HG03135 (cell line): ENCODE results near the gene RASGRF2.
"Not testable (repeated sequence)": the region's sequence is repeated elsewhere in the genome, so short reads cannot be mapped to it uniquely, and the experiment has no call there.

Experiments used
- ATAC-seq: cut with Tn5 transposase; IDR thresholded peaks from one replicate; pipeline ENCODE4 v1.9.1; 2021; ENCODE audit warnings: mild to moderate bottlenecking, moderate library complexity; ENCODE audit not compliant: unreplicated experiment

RASGRF2 gene

DNA sequence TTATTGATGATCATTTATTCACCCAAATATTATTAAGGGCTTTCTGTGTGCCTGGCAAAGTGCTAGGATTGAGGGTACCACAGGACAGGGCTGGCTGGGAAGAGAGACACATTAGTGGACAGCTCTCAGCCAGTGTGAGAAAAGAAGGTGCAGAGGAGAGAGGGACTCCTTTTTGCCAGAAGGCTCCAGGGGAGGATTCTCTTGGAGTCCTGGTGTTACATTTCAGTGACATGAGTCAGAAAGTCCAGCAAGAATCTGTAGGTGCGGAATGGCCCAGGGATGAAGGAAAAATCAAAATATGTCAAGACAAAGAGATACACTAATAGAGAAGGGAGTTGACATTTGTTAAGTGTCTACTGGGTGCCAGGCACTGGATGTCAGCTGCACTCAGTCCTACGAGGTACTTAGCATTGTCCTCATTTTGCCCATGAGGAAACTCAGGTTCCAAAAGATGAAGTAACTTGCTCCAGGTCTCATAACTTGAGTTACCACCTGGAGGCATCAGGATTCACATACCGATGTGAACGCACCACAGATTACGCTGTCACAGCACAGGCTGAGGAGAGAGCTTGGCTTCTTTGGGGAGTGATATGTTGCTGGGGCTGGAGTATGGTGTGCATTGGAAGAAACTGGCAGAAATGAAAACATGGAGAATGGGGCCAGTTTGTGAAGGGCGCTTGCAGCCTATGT, 60.5 kb downstream of the RASGRF2 start:
- ATAC-seq, result no peak

DNA sequence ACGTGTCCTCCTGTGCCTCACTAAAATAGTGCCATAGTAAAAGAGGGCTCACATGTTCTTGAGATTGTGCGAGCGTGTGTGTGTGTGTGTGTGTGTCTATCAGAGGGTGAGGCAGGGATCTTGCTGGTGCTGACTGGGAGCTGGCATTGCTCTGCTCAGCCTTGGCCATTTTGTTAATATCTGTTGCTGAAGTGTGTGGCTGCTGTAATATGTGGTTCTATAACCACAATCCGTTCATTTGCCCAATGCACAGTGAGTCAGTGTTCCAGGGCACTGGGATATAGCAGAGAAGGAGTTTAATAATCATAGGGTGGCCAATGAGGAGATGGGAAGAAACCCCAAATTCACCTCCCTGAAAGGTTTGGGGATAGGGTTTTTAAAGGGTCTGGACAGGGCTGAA, 61.3 kb downstream of the RASGRF2 start:
- no peak for ATAC-seq

DNA sequence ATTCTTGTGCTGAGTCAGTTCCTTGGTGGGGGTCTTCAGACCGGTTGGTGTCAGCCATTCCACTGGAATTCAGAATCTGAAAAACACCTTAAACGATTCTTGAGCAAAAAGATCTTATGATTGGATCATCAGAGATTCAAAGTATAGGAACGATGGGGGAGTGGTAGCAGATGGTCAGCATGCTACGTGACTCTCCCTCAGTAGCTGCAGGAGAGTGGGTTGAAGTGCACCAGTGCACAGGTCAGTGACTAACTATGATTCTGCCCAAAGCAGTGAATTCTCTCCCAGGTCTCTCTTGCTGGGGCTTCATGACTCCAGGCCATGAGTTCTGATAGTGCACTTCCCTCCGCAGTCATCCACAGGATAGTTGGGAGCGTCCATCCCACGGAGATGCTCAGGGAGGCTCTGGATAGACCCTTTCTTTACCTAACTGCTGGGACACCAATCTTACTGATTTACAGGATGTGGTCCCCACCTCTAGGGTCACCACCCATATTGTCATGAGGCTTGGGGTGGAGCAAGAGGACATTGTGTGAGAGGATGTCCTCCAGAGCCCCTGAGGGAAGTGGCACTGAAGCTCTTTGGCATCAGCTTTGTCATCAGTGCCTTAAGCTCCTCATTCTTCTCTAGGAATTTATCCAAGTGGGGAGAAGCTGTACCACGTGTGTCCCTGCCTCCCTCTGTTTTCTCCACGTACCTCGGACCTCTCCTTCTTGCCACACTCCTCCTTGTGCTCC, 62.0 kb downstream of the RASGRF2 start:
- ATAC-seq, result no peak

DNA sequence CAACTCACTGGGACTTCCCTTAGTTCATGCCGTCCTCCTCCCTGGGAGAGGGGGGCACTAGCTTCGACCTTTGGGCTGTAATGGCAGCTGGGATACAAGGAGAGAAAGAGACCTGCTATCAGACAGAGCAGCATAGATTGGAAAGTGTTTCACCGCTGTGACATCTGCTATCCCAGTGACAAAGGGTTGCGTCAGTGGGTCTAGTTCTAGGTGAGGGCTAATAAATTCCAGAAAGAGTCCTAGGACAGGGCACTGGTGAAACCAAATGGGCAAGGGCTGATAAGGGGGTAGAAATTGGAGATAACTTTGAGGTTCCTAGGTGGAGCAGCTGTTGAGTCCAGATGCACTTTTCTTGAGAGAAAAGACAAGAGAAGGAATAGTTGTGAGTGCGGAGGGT, 62.5 kb downstream of the RASGRF2 start:
- no peak for ATAC-seq

DNA sequence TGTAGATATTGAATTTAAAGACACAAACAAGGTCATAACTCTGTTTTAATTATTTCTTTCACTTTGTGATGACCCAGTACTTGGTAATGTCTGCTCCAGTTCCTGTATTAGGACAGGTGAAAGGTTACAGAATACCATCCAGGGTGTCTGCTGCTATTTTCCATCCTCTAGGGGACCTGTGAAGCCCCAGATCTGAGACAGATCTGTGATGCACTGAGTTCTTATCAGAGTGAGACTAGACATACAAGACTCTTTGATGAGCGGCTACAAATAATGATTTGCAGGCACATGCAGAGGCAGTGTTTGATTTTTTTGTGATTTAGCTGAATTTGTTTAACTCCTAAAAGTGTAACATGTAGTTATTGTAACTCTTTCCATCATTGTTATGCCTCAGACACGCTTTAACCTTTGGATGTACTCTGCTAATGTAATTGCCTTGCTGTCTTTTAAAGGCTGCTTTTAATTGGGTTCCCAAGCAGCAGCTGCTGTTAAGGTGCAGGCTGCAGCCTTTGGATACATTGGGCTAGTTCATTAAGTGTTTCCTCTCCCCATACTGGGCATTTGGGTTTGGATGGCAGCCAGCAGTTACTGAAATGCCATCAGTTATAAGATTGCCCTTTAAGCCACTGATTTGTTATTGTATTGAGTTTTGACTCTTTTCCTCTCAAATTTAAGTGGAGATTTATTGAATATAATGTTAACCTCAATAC, 63.3 kb downstream of the RASGRF2 start:
- ATAC-seq, result no peak

DNA sequence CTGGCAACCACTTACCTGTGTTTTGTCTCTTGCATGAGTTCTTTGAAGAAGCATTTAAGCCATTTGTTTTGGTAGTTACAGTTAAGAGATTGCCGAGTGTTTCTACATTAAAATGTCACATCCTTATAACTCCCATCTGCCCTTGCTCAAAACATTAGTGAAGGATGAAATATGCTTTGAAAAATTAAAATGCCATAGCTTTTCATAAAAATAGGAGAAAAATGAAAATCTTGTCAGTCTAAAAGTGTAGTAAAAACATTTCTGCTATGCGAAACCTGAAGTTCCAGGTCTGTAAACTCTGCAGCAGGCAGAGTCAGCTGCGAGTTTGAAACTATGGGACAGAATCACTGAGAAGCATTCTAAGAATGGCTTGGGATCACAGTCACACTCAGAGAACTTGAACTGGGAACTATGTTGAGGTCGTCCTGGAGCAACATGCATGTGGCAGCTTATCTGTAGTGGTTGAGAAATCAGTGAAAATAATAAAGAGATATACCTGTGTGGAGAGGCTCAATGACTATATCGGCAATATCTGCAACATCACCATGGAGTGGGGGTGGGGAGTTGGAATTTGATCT, 67.4 kb downstream of the RASGRF2 start:
- ATAC-seq, result no peak

DNA sequence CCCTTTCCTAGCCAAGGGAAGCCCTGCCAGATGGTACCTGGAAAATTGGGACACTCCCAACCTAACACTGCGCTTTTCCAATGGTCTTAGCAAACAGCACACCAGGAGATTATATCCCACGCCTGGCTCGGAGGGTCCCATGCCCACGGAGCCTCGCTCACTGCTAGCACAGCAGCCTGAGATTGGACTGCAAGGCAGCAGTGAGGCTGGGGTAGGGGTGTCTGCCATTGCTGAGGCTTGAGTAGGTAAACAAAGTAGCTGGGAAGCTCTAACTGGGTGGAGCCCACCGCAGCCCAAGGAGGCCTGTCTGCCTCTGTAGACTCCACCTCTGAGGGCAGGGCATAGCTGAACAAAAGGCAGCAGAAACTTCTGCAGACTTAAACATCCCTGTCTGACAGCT, 68.7 kb downstream of the RASGRF2 start:
- ATAC-seq, result not testable (repeated sequence)

DNA sequence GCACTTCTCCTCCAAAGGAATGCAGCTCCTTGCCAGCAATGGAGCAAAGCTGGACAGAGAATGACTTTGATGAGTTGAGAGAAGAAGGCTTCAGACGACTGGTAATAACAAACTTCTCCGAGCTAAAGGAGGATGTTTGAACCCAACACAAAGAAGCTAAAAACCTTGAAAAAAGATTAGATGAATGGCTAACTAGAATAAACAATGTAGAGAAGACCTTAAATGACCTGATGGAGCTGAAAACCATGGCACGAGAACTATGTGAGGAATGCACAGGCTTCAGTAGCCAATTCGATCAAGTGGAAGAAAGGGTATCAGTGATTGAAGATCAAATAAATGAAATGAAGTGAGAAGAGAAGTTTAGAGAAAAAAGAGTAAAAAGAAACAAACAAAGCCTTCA, 69.6 kb downstream of the RASGRF2 start:
- ATAC-seq, result not testable (repeated sequence)

DNA sequence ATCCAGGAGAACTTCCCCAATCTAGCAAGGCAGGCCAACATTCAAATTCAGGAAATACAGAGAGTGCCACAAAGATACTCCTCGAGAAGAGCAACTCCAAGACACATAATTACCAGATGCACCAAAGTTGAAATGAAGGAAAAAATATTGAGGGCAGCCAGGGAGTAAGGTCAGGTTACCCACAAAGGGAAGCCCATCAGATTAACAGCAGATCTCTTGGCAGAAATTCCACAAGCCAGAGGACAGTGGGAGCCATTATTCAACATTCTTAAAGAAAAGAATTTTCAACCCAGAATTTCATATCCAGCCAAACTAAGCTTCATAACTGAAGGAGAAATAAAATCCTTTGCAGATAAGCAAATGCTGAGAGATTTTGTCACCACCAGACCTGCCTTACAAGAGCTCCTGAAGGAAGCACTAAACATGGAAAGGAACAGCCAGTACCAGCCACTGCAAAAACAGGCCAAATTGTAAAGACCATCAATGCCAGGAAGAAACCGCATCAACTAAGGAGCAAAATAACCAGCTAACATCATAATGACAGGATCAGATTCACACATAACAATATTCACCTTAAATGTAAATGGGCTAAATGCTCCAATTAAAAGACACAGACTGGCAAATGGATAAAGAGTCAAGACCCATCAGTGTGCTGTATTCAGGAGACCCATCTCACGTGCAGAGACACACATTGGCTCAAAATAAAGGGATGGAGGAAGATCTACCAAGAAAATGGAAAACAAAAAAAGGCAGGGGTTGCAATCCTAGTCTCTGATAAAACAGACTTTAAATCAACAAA, 70.3 kb downstream of the RASGRF2 start:
- not testable (repeated sequence) for ATAC-seq

DNA sequence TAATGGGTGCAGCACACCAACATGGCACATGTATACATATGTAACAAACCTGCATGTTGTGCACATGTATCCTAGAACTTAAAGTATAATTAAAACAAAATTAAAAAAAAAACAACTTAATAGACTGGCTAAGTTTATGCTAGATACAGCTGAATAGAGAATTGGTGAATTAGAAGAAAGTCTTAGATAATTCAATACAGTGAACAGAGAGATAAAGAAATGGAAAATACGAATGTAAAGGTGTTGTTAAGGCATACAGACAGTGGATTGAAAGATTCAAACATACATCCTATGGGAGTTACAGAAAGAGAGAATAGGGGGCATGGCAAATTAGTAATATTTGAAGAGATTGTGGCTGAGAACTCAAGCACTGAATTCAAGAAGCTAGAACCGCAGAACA, 75.4 kb downstream of the RASGRF2 start:
- no peak for ATAC-seq

DNA sequence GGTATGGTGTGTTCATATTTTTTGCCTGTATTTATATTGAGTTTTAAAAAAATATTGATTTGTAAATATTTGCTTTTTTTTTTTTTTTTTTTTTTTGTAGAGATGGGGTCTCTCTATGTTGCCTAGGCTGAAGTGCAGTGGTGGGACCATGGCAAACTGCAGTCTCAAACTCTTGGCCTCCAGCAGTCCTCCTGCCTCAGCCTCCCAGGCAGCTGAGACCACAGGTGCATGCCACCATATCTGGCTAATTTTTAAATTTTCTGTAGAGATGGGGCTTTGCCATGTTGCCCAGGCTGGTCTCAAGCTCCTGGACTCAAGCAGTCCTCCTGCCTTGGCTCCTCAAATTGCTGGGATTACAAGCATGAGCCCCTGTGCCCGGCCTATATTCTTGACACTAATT, 78.3 kb downstream of the RASGRF2 start:
- ATAC-seq, result no peak

DNA sequence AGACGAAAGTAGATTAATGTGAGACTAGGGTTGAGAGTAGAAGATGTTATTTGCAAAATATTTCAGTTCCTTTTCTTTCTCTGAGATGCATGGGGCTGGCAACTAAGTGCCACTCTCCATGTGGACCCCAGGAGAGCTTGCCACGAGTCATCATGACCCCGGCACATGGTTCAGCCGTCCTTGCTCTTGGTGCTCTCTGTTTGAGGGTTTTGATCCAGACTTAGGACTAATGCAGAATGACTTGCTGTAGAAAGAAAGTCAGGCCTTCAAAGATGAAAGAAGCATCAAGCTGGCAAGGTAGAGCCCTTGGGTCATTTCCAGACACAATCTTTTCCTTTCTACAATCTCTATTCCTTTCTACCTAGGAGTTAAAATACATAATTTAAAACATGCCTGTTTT, 84.7 kb downstream of the RASGRF2 start:
- ATAC-seq, result no peak

DNA sequence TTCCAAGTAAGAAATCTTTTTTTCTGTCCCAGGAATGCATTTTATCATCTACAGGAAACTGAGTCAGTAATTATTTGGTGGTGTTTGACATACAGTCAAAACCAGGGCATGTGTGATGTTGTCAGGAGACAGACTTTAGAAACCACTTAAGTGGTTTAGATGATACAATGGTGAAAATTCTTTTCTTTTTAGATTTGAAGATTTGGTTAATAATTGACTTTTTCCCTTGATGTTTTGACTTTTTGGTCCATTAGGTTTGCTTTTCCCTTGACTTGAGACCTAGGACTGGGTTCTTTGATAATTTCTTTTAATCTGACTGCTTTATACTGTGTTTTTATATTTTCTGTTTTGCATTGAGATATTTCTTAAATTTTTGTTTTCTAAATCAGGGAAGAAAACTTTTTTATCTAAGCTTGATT, 85.2 kb downstream of the RASGRF2 start:
- no peak for ATAC-seq

DNA sequence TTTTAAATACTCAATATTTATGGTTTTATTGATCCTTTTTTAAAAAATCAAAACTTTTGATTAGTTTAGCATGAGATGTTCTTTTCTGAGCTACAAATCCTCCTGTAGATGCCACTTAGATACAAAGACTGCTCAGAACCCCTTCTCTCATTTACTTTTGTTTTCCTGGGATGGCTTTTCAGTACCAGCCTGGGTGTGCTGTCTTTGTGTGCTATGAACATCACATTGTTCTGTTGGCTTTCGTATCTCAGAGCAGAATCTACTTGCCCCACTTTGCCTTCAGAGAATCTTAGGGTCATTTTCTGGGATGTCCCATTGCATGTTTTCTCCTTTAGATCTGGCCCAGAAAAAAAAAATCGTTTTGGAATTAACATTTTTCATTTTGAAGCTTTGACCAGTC, 85.9 kb downstream of the RASGRF2 start:
- ATAC-seq, result no peak

DNA sequence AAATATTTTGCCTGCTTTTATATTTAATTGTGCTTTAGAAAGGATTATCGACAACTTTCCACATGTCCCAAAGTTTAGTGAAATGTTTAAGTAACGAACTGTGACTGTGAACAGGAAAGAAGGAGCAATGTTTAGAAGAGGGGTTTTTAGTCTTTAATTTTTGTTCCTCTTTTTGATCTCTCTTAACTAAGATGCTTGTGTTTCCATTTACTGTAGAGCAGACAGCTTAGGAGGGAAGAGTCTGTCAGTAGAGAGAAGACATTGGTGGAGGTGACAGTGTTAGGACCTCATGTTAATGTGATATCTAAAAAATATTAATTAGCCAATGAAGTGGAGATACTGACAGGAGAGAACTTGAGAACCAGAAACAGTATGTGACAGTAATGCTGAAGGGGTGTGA, 92.2 kb downstream of the RASGRF2 start:
- no peak for ATAC-seq

DNA sequence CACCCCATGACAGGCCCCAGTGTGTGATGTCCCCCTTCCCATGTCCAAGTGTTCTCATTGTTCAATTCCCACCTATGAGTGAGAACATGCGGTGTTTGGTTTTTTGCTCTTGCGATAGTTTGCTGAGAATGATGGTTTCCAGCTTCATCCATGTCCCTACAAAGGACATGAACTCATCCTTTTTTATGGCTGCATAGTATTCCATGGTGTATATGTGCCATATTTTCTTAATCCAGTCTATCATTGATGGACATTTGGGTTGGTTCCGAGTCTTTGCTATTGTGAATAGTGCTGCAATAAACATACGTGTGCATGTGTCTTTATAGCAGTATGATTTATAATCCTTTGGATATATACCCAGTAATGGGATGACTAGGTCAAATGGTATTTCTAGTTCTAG, 93.1 kb downstream of the RASGRF2 start:
- not testable (repeated sequence) for ATAC-seq

DNA sequence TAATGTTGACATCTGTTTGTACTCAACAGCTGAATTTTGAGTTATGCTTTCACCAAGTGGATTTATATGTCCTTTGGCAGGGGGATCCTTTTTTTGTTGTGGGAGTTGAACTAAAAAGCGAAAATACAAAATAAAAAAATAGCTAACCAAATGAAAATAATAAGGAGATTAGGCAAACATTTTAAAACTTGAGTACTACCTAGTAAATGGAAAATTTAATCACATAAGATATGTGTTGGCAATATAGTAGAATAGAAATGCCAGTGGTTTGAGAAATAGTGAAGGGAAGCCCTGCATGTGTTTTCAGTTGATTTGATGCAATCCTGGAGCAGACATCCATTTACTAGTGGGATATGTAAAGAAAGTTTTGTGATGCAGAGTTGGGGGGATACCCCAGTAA, 98.0 kb downstream of the RASGRF2 start:
- ATAC-seq, result no peak

DNA sequence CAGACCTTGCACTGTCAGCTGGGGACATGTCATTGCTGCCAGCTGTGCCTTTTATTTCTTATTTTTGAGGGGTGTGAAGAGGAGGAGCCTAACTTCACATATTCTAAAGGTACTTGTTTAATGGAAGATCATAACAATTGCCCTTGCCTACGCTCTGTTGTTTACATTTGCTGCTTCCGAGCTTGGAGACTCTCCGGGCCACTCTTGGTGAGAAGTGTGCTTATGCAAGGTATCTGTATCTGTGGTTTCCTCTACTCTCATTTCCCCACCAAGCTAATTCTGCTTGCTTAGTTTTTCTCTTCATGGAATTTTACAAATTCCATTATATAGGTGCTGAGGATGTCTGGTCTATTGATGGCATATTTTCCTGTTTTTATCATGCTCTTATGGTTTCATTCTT, 105.3 kb downstream of the RASGRF2 start:
- no peak for ATAC-seq

DNA sequence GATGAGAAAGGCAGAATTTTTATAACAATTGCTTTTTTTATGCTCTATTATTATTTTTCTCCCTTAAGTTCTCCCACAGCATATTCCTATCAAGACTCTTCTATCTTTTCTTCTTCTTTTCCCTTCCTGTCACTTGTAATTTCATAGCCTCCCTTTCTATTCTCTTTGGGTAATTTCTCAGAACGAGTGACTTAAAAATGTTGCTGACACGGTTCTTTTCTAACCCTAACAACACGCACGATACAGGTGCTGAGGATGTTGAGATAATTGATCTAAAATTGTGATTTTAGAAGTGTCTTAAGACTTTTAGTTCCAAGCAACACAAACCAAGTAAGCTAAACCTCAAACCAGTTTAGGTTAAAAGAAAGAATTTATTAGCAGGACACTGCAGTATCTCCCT, 105.9 kb downstream of the RASGRF2 start:
- no peak for ATAC-seq

DNA sequence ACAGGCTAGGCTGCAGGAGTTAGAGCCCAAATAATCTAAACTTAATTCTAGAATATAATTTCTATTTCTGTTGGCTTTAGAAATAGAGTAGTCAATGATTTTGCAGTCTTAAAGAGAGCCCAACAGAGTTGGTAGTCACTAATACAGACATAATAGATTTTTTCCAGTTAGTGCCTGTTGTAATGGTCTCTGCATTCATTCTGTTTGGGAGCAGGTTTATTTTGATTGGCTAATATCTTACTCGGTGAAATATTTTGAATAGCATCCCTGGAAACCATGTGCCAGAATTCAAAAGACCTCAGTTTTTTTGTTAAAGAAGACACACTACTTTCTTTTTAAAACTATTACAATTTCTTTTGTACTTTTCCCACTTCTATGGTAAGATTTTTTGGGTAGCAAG, 107.2 kb downstream of the RASGRF2 start:
- ATAC-seq, result no peak

DNA sequence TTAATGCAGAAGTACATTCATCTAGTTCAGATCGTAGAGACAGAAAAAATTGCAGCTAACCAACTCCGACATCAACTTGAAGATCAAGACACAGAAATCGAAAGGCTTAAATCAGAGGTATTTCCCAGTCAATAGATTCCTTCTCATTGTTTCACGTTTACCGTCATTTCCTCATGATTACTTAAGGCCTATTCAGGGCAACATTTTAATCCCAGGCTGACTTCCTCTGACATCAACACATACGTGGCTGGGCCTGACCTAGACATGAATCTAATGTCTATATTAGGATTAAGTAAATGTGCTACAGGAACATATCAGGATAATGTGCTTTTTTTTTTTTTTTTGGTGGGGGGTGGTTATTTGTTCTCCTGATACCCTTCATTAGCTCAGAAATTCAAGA, 107.9 kb downstream of the RASGRF2 start:
- ATAC-seq, result no peak
